GM12874 (cell line): Measurements from ENCODE around the gene LRP6.
A peak's percentile ranks its signal among the peaks of the same experiment; 100 is the strongest.

Experiments used
- TF ChIP-seq, protein P1 (sequence below): IDR thresholded peaks from 2 replicates; pipeline ENCODE4 v1.5.1; 2011; ENCODE audit warnings: low read depth, mild to moderate bottlenecking, control low read depth, low read length, moderate library complexity; ENCODE audit not compliant: insufficient read depth

The LRP6 gene

GRCh38 chr12:12086973-12087692 is 179.7 kb downstream of the LRP6 start:
- TF ChIP-seq, protein P1, sequence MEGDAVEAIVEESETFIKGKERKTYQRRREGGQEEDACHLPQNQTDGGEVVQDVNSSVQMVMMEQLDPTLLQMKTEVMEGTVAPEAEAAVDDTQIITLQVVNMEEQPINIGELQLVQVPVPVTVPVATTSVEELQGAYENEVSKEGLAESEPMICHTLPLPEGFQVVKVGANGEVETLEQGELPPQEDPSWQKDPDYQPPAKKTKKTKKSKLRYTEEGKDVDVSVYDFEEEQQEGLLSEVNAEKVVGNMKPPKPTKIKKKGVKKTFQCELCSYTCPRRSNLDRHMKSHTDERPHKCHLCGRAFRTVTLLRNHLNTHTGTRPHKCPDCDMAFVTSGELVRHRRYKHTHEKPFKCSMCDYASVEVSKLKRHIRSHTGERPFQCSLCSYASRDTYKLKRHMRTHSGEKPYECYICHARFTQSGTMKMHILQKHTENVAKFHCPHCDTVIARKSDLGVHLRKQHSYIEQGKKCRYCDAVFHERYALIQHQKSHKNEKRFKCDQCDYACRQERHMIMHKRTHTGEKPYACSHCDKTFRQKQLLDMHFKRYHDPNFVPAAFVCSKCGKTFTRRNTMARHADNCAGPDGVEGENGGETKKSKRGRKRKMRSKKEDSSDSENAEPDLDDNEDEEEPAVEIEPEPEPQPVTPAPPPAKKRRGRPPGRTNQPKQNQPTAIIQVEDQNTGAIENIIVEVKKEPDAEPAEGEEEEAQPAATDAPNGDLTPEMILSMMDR = no peak

GRCh38 chr12:12086362-12086761 is 180.5 kb downstream of the LRP6 start:
- TF ChIP-seq, protein P1 = no peak

- TF ChIP-seq, protein P1 = no peak
Measured at GRCh38 chr12:12083688-12084087, 183.2 kb downstream of the LRP6 start.

GRCh38 chr12:12081836-12082497 is 184.9 kb downstream of the LRP6 start:
- TF ChIP-seq, protein P1 = 0 out of 2 replicates have a peak, but pooled peaks have one; percentile 22

DNA sequence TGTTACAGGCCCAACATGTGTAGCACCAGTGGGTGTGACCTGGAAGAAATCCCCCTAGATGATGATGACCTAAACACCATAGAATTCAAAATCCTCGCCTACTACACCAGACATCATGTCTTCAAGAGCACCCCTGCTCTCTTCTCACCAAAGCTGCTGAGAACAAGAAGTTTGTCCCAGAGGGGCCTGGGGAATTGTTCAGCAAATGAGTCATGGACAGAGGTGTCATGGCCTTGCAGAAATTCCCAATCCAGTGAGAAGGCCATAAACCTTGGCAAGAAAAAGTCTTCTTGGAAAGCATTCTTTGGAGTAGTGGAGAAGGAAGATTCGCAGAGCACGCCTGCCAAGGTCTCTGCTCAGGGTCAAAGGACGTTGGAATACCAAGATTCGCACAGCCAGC is 187.6 kb downstream of the LRP6 start:
- TF ChIP-seq, protein P1 = no peak

- TF ChIP-seq, protein P1 = 0 out of 2 replicates have a peak, but pooled peaks have one; percentile 2
Measured at GRCh38 chr12:12072064-12072760, 194.6 kb downstream of the LRP6 start.

DNA sequence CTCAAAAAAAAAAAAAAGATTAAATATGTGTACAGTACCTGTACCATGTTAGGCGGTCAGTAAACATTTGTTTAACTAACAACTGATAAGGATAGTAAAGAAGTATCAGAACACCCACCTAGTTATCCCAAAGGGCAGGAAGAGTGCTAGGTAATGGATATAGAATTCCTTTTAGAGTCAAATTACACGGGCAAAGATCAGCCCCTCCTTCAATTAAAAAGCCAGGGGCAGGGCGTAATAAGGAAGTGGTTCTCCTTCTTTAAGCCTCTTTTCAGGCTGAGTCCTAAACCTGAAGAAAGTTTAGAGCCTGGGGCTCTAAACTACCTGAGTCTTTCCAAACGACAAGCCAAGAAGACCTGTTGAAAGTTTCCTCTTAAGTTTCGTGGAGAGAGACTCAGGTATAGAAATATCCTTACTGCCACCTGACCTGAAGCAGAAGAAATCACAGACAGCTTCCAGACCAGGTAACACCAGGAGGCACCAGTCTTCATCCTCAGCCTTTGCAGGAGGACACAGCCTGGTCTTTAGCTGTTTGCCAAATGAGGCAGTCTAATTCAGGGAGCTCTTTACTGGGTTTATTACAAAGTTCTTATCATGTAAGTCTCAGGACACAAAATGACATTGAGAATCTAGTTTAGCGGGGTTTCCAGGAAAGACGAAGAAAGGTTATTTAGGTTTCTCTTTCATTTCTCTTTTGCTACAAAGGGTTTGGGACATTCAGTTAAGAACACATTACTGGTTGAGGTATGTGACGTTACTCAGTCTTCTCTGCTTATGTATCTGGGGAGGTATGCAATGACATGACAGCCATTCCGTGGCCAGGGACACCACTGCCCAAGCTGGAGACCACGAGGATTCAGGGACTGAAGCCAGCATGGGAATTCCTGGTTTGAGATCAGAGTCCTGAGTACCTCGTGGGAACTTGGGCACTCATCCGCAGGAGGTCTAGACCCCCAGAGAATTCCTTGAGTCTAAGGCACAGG is 195.9 kb downstream of the LRP6 start, which contains the start of gene BCL2L14:
Gene BCL2L14 (plus strand): TSS at position 266 of the 983 bp plus-strand sequence. CDS start 8,367 bp downstream, outside the sequence.
- TF ChIP-seq, protein P1 = no peak
